Activated T-cell treated with anti-CD3 and anti-CD28 coated beads, Interleukin-2, amount 50 U/mL, for 4 hours (primary cell): ENCODE measurements around the gene ARRDC3. TPM values are rescaled to one million over a fixed set of nuclear protein-coding genes. Genes with fewer than 3 reads are reported as not detected.

Experiments
- ATAC-seq, 2 donors: fragments of 200-7000 bp; cut with Tn5 transposase; one replicate each; pipeline ENCODE4 v1.10.0; 2021
- DNase-seq: peaks from one replicate; pipeline ENCODE4 v3.0.0-alpha.2; 2020
- H3K27me3 Mint-ChIP-seq: one replicate; pipeline ENCODE4 v1.8.0; 2021; ENCODE audit warnings: low read depth, mixed read lengths
- H3K36me3 Mint-ChIP-seq: one replicate; pipeline ENCODE4 v1.8.0; 2022; ENCODE audit warnings: mixed read lengths; ENCODE audit not compliant: insufficient read depth
- H3K4me1 Mint-ChIP-seq: one replicate; pipeline ENCODE4 v1.8.0; 2021; ENCODE audit warnings: low read depth, mixed read lengths
- H3K4me3 Mint-ChIP-seq: one replicate; pipeline ENCODE4 v1.8.0; 2021; ENCODE audit warnings: mild to moderate bottlenecking, moderate library complexity, mixed read lengths
- H3K9me3 Mint-ChIP-seq: one replicate; pipeline ENCODE4 v1.8.0; 2021; ENCODE audit warnings: mixed read lengths
- total RNA-seq, 3 donors: library from RNA; stranded (reverse); gene quantifications; one replicate each; pipeline ENCODE4 v1.2.1, GENCODE V29; 2021

The ARRDC3 gene, protein sequence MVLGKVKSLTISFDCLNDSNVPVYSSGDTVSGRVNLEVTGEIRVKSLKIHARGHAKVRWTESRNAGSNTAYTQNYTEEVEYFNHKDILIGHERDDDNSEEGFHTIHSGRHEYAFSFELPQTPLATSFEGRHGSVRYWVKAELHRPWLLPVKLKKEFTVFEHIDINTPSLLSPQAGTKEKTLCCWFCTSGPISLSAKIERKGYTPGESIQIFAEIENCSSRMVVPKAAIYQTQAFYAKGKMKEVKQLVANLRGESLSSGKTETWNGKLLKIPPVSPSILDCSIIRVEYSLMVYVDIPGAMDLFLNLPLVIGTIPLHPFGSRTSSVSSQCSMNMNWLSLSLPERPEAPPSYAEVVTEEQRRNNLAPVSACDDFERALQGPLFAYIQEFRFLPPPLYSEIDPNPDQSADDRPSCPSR
- total RNA-seq, result 10 to 100 TPM; 14.5 to 30.2 (median 24.1) TPM

- Mint-ChIP-seq H3K4me3 (peak within 1 kb of the TSS; percentile 91), H3K9me3 (no peaks in the 10 kb centered on the region), H3K27me3 (no peaks in the 10 kb centered on the region), H3K4me1 (peaks cover 22% of the 10 kb centered on the region), H3K36me3 (peaks cover 2% of the 10 kb centered on the region)
- ATAC-seq, result peak; percentile 44 to 48
- peak; percentile 93 for DNase-seq
Observed at GRCh38 chr5:91383027-91383955, at the start of gene ARRDC3. Gene ARRDC3 (minus strand): TSS chr5:91383317. CDS start chr5:91383092, 225 bp downstream.

DNA sequence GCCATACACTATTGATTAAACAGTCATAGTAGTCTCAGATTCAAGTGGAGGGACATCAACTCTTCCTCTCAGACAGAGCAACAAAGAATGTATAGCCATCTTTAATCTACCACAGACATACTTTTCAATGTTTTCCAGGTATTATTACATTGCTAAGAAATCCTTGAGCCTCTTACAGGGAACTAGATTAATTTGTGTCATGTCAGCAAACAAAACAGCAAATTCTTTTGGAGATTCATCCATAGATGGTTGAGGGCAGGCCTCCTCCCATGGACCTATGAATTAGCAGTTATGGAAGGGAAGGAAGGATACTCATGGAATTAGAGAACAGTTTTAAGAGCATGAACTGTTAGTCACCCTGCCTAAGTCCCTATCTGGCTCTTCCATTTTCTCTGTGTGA, 47.8 kb upstream of the ARRDC3 start:
- DNase-seq, result no peak
- peaks cover 6% of the 10 kb centered on the region for H3K9me3 Mint-ChIP-seq
- ATAC-seq, result no peak
- H3K27me3 Mint-ChIP-seq, result no peaks in the 10 kb centered on the region
- peaks cover 24% of the 10 kb centered on the region for H3K4me1 Mint-ChIP-seq
- H3K4me3 Mint-ChIP-seq, result no peak overlapping the region
- H3K36me3 Mint-ChIP-seq, result peaks cover 5% of the 10 kb centered on the region

DNA sequence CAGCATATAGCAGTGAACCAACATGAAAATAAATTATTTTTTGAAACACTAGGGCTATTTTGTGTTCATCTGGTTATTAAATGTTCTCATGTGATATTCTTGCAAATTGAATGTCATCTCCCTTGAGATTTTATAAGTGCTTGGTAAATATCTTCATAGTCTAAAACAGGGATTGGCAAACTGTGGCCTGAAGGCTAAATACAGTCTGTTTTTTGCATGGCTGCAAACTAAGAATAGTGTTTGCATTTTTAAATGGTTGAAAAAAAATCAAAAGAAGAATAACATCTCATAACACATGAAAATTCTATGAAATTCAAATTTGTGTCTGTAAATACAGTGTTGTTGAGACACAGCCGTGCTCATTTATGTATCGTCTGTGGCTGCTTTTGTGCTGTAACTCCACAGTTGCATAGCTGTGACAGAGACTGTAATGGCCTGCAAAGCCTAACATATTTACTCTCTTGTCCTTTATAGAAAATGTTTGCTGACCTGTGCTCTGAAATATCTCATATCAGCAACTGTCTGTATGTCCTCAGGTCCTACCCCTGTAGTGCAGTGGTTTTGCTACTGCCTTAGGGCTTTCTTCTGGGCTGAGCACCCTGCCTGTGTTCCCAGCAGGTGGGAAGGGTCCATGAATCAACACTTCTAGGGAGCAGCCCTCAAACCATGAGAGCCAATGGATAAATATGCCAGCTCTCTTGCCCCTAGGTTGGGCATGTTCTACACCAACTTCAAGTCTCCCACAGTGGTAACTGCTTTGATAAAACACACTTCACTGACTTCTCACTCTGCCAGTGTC, 41.7 kb upstream of the ARRDC3 start:
- Mint-ChIP-seq H3K9me3 (peaks cover 6% of the 10 kb centered on the region), H3K4me1 (peaks cover 3% of the 10 kb centered on the region), H3K36me3 (peaks cover 5% of the 10 kb centered on the region), H3K27me3 (no peaks in the 10 kb centered on the region), H3K4me3 (no peak overlapping the region)
- DNase-seq, result no peak
- ATAC-seq, result no peak

GRCh38 chr5:91423871-91424270, 40.8 kb upstream of the ARRDC3 start:
- no peaks in the 10 kb centered on the region for H3K36me3 Mint-ChIP-seq
- peaks cover 5% of the 10 kb centered on the region for H3K4me1 Mint-ChIP-seq
- H3K27me3 Mint-ChIP-seq, result no peaks in the 10 kb centered on the region
- ATAC-seq (no peak), DNase-seq (no peak)
- peaks cover under 1% of the 10 kb centered on the region for H3K9me3 Mint-ChIP-seq
- H3K4me3 Mint-ChIP-seq, result no peak overlapping the region

DNA sequence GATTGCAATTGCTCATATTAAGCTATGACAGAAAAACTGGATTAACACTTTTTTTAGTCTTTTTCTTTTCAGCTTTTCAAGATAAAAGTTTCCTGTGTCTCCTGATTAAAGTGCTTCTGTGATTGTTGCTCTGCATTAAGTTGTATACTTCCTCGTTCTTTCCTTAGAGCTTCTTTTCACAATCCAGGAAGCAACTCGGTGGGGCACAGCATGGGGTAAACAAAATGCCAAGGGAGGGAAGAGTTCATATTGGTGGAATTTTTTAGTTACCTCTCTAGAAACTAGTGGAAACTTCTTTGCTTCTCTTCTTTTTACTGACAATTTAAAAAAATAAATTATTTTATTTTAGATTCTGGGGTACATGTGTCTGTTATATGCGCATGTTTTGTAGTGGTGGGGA, 37.8 kb upstream of the ARRDC3 start:
- DNase-seq (no peak), ATAC-seq (no peak)
- Mint-ChIP-seq H3K4me1 (peaks cover 7% of the 10 kb centered on the region), H3K27me3 (no peaks in the 10 kb centered on the region), H3K36me3 (no peaks in the 10 kb centered on the region), H3K4me3 (no peak overlapping the region), H3K9me3 (no peaks in the 10 kb centered on the region)

DNA sequence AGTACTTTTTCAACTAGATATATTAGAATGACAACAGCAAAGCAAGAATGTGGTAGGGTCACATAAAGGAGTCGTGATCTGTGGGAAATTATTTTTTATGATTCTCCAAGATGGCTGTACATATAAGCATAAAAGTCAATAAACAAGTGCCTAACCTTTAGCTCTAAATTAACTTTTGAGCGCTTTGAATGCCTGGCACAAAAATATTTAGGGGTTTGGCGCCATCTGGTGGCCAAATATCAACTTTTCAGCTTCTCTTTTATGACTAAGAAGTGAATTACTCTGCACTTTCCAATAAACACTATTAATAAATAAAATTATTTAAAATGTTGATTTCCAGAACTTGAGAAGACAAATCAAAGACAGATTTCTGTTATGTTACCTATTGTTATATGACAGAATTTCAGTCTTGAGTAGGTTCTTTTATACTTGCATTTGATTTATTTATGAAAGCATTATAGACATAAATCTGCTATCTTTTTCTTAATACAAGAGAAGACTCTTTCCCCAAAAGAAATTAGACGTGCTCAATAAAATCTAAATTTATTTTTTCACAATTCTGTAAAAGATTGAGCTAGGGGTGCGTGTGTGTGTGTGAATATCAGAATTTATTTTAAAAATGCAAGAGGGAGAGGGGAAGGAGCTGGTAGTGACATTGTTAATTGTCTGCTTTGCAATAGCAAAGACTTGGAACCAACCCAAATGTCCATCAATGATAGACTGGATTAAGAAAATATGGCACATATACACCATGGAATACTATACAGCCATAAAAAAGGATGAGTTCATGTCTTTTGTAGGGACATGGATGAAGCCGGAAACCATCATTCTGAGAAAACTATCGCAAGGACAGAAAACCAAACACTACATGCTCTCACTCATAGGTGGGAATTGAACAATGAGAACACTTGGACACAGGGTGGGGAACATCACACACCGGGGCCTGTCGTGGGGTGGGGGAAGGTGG, 36.7 kb upstream of the ARRDC3 start:
- ATAC-seq (no peak), DNase-seq (peak; percentile 67)
- Mint-ChIP-seq H3K36me3 (no peaks in the 10 kb centered on the region), H3K9me3 (no peaks in the 10 kb centered on the region), H3K27me3 (no peaks in the 10 kb centered on the region), H3K4me3 (no peak overlapping the region), H3K4me1 (peaks cover 7% of the 10 kb centered on the region)

DNA sequence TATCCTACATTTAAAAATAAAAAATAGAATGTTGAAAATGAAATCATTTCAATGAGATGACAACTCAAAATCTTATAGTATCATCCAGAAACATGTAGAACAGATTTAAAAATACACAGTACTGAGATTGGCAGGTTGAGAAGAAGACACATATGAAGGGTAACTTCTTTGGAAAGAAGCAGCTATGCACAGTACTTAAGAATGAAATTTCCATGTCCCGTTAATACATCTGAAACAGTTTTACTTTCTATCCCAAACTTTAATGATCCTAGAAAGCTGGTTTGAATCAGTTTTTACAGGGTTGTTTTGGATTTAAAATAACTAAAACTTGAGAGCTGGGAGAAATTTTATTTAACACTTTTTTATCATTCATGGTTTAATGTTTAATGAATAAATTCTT, 36.0 kb upstream of the ARRDC3 start:
- Mint-ChIP-seq H3K9me3 (no peaks in the 10 kb centered on the region), H3K27me3 (no peaks in the 10 kb centered on the region), H3K4me1 (peaks cover 7% of the 10 kb centered on the region), H3K36me3 (no peaks in the 10 kb centered on the region), H3K4me3 (no peak overlapping the region)
- DNase-seq (no peak), ATAC-seq (no peak)

DNA sequence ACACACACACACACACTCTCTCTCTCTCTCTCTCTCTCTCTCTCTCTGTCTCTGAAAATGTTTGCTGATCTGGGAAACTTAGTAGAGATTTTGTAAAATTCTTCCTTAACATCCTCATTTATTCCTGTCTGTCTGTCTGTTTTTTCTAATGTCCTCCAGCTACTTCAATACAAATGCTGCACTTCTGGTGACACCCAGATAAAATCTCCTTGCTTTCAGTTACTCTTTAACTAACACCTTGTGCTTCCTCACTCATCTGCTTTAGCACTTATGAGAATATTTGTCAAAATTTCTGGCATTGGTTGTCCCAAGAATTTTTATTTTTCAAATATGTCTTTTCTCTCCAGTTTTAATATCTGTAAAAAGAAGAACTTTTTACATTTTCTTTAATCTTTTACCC, 35.0 kb upstream of the ARRDC3 start:
- no peak overlapping the region for H3K4me3 Mint-ChIP-seq
- no peaks in the 10 kb centered on the region for H3K36me3 Mint-ChIP-seq
- DNase-seq (no peak), ATAC-seq (no peak)
- peaks cover 7% of the 10 kb centered on the region for H3K4me1 Mint-ChIP-seq
- no peaks in the 10 kb centered on the region for H3K27me3 Mint-ChIP-seq
- H3K9me3 Mint-ChIP-seq, result no peaks in the 10 kb centered on the region

GRCh38 chr5:91417219-91417618, 34.1 kb upstream of the ARRDC3 start:
- Mint-ChIP-seq H3K4me1 (peaks cover 6% of the 10 kb centered on the region), H3K4me3 (no peak overlapping the region), H3K9me3 (no peaks in the 10 kb centered on the region), H3K27me3 (no peaks in the 10 kb centered on the region), H3K36me3 (no peaks in the 10 kb centered on the region)
- DNase-seq (no peak), ATAC-seq (no peak)

DNA sequence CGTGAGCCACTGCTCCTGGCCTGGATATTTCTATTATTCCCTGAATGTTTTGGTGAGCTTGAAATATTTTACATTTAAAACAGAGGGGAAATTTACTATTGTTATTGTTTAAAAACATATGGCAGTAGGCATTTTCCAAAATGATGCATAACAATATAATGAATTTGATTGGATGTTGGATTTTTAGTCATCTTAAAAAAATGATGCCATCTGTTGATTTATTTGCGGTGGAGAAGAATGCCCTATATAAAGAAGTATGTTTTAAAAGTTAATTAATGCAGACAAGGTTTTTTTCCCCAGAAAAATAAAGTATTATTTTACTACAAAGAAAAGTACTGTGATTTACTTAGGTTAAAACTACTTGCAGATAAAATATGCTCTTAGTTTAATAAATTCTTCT, 33.4 kb upstream of the ARRDC3 start:
- H3K9me3 Mint-ChIP-seq, result no peaks in the 10 kb centered on the region
- no peak for DNase-seq
- peaks cover 6% of the 10 kb centered on the region for H3K4me1 Mint-ChIP-seq
- ATAC-seq, result no peak
- no peaks in the 10 kb centered on the region for H3K27me3 Mint-ChIP-seq
- H3K4me3 Mint-ChIP-seq, result no peak overlapping the region
- no peaks in the 10 kb centered on the region for H3K36me3 Mint-ChIP-seq

DNA sequence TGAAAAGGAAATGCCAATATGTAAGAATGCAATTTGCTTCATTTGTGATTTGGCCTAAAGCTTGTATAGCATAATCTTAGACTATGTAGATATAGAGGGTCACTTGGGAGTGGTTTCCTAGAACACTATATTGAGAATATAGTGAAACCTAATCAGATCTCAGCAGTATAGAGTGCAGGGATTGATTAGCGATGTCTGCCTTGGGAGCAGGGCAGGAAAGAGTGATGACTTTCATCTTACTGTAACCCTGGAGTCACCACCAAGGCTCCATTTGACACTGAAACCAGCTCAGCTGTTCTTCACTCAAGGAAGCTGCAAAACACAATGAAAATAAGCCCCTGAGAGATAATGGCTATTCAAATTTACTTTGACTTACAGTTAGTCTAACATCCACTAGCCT, 26.2 kb upstream of the ARRDC3 start:
- H3K4me3 Mint-ChIP-seq, result no peak overlapping the region
- H3K4me1 Mint-ChIP-seq, result no peaks in the 10 kb centered on the region
- DNase-seq (no peak), ATAC-seq (no peak)
- no peaks in the 10 kb centered on the region for H3K36me3 Mint-ChIP-seq
- no peaks in the 10 kb centered on the region for H3K27me3 Mint-ChIP-seq
- H3K9me3 Mint-ChIP-seq, result no peaks in the 10 kb centered on the region

DNA sequence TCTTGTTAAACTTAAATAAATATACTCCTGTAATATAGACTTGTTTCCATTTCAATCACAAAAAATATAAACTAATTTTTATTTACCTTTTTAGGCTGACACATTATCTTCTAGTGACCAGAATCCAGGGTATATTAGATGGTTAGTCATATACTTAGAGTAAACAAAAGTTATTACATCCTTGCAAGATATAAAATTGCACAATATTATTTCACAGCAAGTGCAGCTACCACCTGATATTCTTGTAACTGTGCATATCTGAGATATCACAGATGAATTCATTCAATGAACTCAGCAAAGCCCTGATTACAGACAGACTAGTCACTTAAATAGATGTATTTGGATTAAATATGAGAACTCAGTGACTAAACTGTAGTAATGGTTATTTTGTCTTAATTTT, 25.6 kb upstream of the ARRDC3 start:
- H3K36me3 Mint-ChIP-seq, result no peaks in the 10 kb centered on the region
- no peak overlapping the region for H3K4me3 Mint-ChIP-seq
- no peak for ATAC-seq
- DNase-seq, result no peak
- H3K9me3 Mint-ChIP-seq, result no peaks in the 10 kb centered on the region
- no peaks in the 10 kb centered on the region for H3K27me3 Mint-ChIP-seq
- H3K4me1 Mint-ChIP-seq, result no peaks in the 10 kb centered on the region

- no peaks in the 10 kb centered on the region for H3K9me3 Mint-ChIP-seq
- no peak for ATAC-seq
- no peaks in the 10 kb centered on the region for H3K4me1 Mint-ChIP-seq
- H3K27me3 Mint-ChIP-seq, result no peaks in the 10 kb centered on the region
- H3K4me3 Mint-ChIP-seq, result no peak overlapping the region
- DNase-seq, result no peak
- no peaks in the 10 kb centered on the region for H3K36me3 Mint-ChIP-seq
Observed at GRCh38 chr5:91407204-91407603, 24.1 kb upstream of the ARRDC3 start.
